ENCODE data around the gene NLGN1.

Gene NLGN1

GRCh38 chr3:173938159-173938558, 540.6 kb downstream of the NLGN1 start:
- no peaks in the 10 kb centered on the region for H3K36me3 ChIP-seq (ENCODE audit: control insufficient read depth, insufficient read depth, low read length)
- TF ChIP-seq, protein P1, sequence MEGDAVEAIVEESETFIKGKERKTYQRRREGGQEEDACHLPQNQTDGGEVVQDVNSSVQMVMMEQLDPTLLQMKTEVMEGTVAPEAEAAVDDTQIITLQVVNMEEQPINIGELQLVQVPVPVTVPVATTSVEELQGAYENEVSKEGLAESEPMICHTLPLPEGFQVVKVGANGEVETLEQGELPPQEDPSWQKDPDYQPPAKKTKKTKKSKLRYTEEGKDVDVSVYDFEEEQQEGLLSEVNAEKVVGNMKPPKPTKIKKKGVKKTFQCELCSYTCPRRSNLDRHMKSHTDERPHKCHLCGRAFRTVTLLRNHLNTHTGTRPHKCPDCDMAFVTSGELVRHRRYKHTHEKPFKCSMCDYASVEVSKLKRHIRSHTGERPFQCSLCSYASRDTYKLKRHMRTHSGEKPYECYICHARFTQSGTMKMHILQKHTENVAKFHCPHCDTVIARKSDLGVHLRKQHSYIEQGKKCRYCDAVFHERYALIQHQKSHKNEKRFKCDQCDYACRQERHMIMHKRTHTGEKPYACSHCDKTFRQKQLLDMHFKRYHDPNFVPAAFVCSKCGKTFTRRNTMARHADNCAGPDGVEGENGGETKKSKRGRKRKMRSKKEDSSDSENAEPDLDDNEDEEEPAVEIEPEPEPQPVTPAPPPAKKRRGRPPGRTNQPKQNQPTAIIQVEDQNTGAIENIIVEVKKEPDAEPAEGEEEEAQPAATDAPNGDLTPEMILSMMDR (IDR thresholded peaks at IDR 0.05; ENCODE audit: insufficient read depth, low read length, poor library complexity, severe bottlenecking): no peak
- H3K4me3 ChIP-seq (replicated peaks; ENCODE audit: low read depth, low read length): no peak overlapping the region
- H3K27me3 ChIP-seq (replicated peaks; ENCODE audit: control insufficient read depth, insufficient read depth, low read length): no peaks in the 10 kb centered on the region
- DNase-seq (ENCODE audit: extremely low read depth, insufficient read length): no peak

DNA sequence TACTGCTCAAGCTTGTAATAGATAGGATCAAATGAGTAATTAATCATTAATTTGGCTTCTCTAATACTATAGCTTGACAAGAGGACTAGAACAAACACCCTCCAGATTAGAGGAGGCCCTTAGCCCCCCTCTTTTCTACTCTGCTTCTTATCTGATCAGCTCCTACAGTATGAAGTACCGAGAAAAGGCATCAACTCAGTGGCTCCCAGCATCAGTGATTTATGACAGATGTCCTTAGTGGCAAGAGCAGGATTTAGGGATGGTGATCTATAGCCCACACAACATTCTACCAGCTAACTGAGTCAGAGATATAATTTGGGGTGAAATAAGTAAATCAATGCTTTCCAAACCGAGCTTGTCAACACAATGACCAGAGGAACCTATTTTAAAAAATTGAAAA, 541.1 kb downstream of the NLGN1 start:
- TF ChIP-seq, protein P1 (IDR thresholded peaks at IDR 0.05; ENCODE audit: insufficient read depth, low read length, poor library complexity, severe bottlenecking): no peak
- H3K36me3 ChIP-seq (ENCODE audit: control insufficient read depth, insufficient read depth, low read length): no peaks in the 10 kb centered on the region
- DNase-seq (ENCODE audit: extremely low read depth, insufficient read length): no peak

GRCh38 chr3:173939331-173939730, 541.8 kb downstream of the NLGN1 start:
- Histone ChIP-seq H3K4me3 (replicated peaks; ENCODE audit: low read depth, low read length) (no peak overlapping the region), H3K27me3 (replicated peaks; ENCODE audit: control insufficient read depth, insufficient read depth, low read length) (no peaks in the 10 kb centered on the region), H3K36me3 (ENCODE audit: control insufficient read depth, insufficient read depth, low read length) (no peaks in the 10 kb centered on the region)
- TF ChIP-seq, protein P1 (IDR thresholded peaks at IDR 0.05; ENCODE audit: insufficient read depth, low read length, poor library complexity, severe bottlenecking): no peak
- no peak for DNase-seq (ENCODE audit: extremely low read depth, insufficient read length)

More for the DNA sequence above, 541.1 kb downstream of the NLGN1 start:
- H3K4me3 ChIP-seq (replicated peaks; ENCODE audit: low read depth, low read length): no peak overlapping the region
- no peaks in the 10 kb centered on the region for H3K27me3 ChIP-seq (replicated peaks; ENCODE audit: control insufficient read depth, insufficient read depth, low read length)

DNA sequence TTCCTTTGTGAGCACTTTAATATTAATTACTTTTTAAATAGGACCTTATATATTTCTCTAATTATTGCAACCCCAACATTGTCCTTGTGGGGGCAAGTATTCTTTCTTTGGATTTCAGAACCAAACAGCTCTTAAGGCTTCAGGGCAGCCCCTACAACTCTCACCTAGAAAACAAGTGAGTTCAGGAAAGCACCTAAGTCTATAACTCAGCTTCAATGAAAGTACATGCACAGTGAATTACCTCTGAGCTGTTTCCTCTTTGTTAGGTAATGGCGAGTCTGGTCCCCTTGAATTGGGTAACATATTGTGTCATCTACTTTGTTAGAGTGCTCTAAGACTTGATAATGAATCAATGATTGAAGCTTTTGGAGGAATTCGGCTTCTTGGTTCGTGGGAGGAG, 545.7 kb downstream of the NLGN1 start:
- no peak overlapping the region for H3K4me3 ChIP-seq (replicated peaks; ENCODE audit: low read depth, low read length)
- TF ChIP-seq, protein P1 (IDR thresholded peaks at IDR 0.05; ENCODE audit: insufficient read depth, low read length, poor library complexity, severe bottlenecking): no peak
- H3K36me3 ChIP-seq (ENCODE audit: control insufficient read depth, insufficient read depth, low read length): no peaks in the 10 kb centered on the region
- no peaks in the 10 kb centered on the region for H3K27me3 ChIP-seq (replicated peaks; ENCODE audit: control insufficient read depth, insufficient read depth, low read length)
- DNase-seq (ENCODE audit: extremely low read depth, insufficient read length): no peak

GRCh38 chr3:173945170-173945569, 547.6 kb downstream of the NLGN1 start:
- Histone ChIP-seq H3K36me3 (ENCODE audit: control insufficient read depth, insufficient read depth, low read length) (no peaks in the 10 kb centered on the region), H3K27me3 (replicated peaks; ENCODE audit: control insufficient read depth, insufficient read depth, low read length) (no peaks in the 10 kb centered on the region), H3K4me3 (replicated peaks; ENCODE audit: low read depth, low read length) (no peak overlapping the region)
- DNase-seq (ENCODE audit: extremely low read depth, insufficient read length): no peak
- TF ChIP-seq, protein P1 (IDR thresholded peaks at IDR 0.05; ENCODE audit: insufficient read depth, low read length, poor library complexity, severe bottlenecking): no peak

DNA sequence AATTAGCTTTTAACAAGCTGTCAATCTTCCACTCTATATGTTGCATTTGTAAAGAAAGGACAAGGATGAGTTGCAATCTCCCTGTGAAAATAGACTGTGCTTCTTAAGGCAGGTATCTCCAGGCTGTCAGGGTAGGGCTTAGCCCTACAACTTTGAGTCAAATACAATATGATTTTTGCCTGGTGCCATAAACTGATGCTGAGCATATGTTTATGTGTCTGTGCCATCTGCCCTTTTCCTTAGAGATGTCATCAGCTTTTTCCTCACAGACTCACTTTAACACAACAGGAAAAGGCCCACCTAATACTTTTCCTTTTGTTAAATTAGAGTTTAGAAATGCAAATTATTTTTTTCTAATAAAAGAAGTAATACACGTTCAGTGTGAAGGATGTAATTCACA, 548.3 kb downstream of the NLGN1 start:
- Histone ChIP-seq H3K36me3 (ENCODE audit: control insufficient read depth, insufficient read depth, low read length) (no peaks in the 10 kb centered on the region), H3K4me3 (replicated peaks; ENCODE audit: low read depth, low read length) (no peak overlapping the region), H3K27me3 (replicated peaks; ENCODE audit: control insufficient read depth, insufficient read depth, low read length) (no peaks in the 10 kb centered on the region)
- DNase-seq (ENCODE audit: extremely low read depth, insufficient read length): no peak
- TF ChIP-seq, protein P1 (IDR thresholded peaks at IDR 0.05; ENCODE audit: insufficient read depth, low read length, poor library complexity, severe bottlenecking): no peak

Data from GM06990 (cell line).